NT2/D1 (cell line): ENCODE data around the gene KCNC4.

Source experiments
- DNase-seq: peaks from one replicate; pipeline ENCODE4 v3.0.0-alpha.2; 2011; ENCODE audit warnings: low read depth, low spot score
- H3K27me3 ChIP-seq: 2 replicates; pipeline ENCODE4 v1.6.0; 2011; ENCODE audit warnings: mild to moderate bottlenecking; ENCODE audit not compliant: insufficient read length, insufficient read depth
- H3K36me3 ChIP-seq: 2 replicates; pipeline ENCODE4 v1.6.1; 2011; ENCODE audit warnings: mild to moderate bottlenecking, low read length, mixed read lengths; ENCODE audit not compliant: insufficient read depth, insufficient read length
- H3K4me1 ChIP-seq: 2 replicates; pipeline ENCODE4 v1.5.1; 2011; ENCODE audit not compliant: insufficient read depth, insufficient read length
- H3K4me3 ChIP-seq: 2 replicates; pipeline ENCODE4 v1.5.1; 2011; ENCODE audit warnings: low read depth; ENCODE audit not compliant: insufficient read length
- H3K9ac ChIP-seq: 2 replicates; pipeline ENCODE4 v1.6.0; 2011; ENCODE audit warnings: low read depth; ENCODE audit not compliant: insufficient read length
- H3K9me3 ChIP-seq: 2 replicates; pipeline ENCODE4 v1.5.1; 2011; ENCODE audit warnings: mild to moderate bottlenecking, low read length; ENCODE audit not compliant: insufficient read depth
- SUZ12 ChIP-seq: IDR thresholded peaks from 2 replicates; pipeline ENCODE4 v1.6.1; 2011; ENCODE audit not compliant: insufficient read length, insufficient read depth; ENCODE audit errors: extremely low read depth
- YY1 ChIP-seq: IDR thresholded peaks from 2 replicates; pipeline ENCODE4 v1.6.1; 2011; ENCODE audit not compliant: insufficient read length, insufficient read depth
- ZNF274 ChIP-seq: IDR thresholded peaks from 2 replicates; pipeline ENCODE4 v1.6.1; 2011; ENCODE audit warnings: mild to moderate bottlenecking, low read depth, low read length

Gene KCNC4

DNA sequence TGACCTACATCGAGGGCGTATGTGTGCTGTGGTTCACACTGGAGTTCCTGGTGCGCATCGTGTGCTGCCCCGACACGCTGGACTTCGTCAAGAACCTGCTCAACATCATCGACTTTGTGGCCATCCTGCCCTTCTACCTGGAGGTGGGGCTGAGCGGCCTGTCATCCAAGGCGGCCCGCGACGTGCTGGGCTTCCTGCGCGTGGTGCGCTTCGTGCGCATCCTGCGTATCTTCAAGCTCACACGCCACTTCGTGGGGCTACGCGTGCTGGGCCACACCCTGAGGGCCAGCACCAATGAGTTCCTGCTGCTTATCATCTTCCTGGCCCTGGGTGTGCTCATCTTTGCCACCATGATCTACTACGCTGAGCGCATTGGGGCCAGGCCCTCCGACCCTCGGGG is 13.0 kb downstream of the KCNC4 start:
- peaks cover 71% of the 10 kb centered on the region for H3K36me3 ChIP-seq
- no peak overlapping the region for H3K4me3 ChIP-seq
- peaks cover 14% of the 10 kb centered on the region for H3K4me1 ChIP-seq
- DNase-seq, result no peak
- no peaks in the 10 kb centered on the region for H3K27me3 ChIP-seq
- H3K9ac ChIP-seq, result no peak overlapping the region
- TF ChIP-seq YY1 (no peak), ZNF274 (no peak), SUZ12 (no peak)
- H3K9me3 ChIP-seq, result no peaks in the 10 kb centered on the region

DNA sequence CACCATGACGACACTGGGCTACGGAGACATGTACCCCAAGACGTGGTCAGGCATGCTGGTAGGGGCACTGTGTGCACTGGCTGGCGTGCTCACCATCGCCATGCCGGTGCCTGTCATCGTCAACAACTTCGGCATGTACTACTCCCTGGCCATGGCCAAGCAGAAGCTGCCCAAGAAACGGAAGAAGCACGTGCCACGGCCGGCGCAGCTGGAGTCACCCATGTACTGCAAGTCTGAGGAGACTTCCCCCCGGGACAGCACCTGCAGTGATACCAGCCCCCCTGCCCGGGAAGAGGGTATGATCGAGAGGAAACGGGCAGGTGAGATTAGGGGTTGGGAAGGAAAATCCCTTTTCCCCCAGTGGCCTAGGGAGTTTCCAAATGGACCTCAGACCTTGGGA is 13.5 kb downstream of the KCNC4 start:
- H3K4me3 ChIP-seq, result no peak overlapping the region
- H3K9ac ChIP-seq, result no peak overlapping the region
- peaks cover 18% of the 10 kb centered on the region for H3K4me1 ChIP-seq
- no peaks in the 10 kb centered on the region for H3K9me3 ChIP-seq
- no peaks in the 10 kb centered on the region for H3K27me3 ChIP-seq
- DNase-seq, result no peak
- peaks cover 72% of the 10 kb centered on the region for H3K36me3 ChIP-seq
- no peak for TF ChIP-seq ZNF274
- no peak for TF ChIP-seq YY1
- TF ChIP-seq SUZ12, result no peak

DNA sequence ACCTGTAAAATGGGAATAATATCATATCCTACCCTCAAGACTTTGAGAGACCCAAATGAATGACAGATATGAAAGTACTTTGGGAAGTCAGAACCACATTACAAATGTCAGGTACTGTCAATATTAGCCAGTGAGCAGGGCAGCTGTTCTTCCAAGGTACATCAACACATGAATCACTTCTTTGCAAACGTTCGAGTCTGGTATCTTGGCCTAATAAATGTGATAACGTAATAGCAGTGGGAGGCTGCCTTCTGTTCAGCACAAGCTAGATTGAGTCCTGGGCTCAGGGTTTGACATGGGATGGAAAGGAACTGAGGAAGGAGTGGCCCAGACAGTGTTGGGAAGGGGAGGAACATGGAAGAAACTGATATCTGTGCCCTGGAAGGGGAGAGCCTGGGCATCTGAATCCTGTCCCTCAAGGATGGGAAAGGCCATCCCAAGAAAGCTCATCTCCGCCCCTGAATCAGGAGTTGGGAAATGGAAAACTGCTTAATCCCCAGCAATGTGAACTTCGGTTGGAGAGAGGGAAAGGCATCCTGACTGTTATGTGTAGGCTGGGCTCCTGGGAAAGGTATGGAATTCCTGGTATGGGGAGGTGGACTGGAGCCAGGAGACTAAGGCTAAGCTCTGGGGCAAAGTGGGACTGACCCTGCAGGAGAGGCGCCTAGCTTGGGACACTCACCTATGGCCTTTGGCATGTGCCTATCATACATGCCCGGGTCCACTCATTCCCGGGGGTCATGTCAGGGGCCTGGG is 14.3 kb downstream of the KCNC4 start:
- Histone ChIP-seq H3K36me3 (peaks cover 72% of the 10 kb centered on the region), H3K4me1 (peaks cover 18% of the 10 kb centered on the region), H3K27me3 (no peaks in the 10 kb centered on the region), H3K4me3 (no peak overlapping the region), H3K9ac (no peak overlapping the region), H3K9me3 (no peaks in the 10 kb centered on the region)
- TF ChIP-seq SUZ12 (no peak), YY1 (no peak), ZNF274 (no peak)
- no peak for DNase-seq

DNA sequence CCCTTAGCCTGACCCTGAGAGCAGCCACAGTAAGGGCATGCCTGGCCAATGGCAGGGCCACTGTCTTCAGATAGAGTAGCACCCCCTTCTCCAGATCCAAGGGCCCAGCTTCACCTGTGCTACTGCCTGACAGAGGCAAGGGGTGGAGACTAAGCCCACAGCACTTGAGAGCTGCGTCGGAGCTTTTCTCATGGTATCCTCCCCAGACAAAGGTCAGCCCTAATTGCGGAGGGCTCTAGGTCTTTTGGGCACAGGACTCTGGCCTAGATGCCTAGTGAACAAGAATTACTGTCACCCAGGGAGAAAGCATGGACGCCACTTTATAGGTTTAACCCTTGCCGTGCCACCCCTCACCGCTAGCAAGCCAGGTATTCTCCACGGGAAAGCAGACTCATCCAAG is 15.1 kb downstream of the KCNC4 start:
- TF ChIP-seq SUZ12, result no peak
- no peak for TF ChIP-seq YY1
- no peak for TF ChIP-seq ZNF274
- DNase-seq, result no peak
- H3K9ac ChIP-seq, result no peak overlapping the region
- H3K4me1 ChIP-seq, result peaks cover 18% of the 10 kb centered on the region
- H3K27me3 ChIP-seq, result no peaks in the 10 kb centered on the region
- H3K9me3 ChIP-seq, result no peaks in the 10 kb centered on the region
- H3K36me3 ChIP-seq, result peaks cover 67% of the 10 kb centered on the region
- no peak overlapping the region for H3K4me3 ChIP-seq

DNA sequence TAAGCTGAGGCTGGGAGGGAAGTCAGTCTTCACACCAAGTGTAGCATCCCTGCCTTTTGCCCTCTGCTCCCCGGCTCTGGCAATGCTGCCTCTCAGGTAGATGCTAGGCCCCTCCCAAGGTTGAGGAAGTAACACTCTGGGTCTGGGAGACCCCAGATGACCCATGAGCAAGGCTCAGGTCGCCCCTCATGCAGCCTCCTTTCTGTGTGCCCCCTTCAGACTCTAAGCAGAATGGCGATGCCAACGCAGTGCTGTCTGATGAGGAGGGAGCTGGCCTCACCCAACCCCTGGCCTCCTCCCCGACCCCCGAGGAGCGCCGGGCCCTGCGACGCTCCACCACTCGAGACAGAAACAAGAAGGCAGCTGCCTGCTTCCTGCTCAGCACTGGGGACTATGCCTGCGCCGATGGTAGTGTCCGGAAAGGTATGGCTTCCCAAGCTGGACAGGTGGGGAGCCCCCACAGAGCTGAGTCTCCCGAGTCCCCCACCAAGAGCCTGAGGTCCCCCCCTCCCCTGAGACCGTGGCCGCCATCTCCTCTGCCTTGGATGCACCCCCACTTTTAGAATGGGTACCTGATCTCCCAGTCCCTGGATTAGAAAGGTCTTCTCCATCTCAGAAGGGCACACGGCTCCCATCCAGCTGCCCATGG is 15.8 kb downstream of the KCNC4 start:
- Histone ChIP-seq H3K27me3 (no peaks in the 10 kb centered on the region), H3K4me3 (no peak overlapping the region), H3K4me1 (peaks cover 20% of the 10 kb centered on the region), H3K9ac (no peak overlapping the region), H3K36me3 (peaks cover 67% of the 10 kb centered on the region), H3K9me3 (no peaks in the 10 kb centered on the region)
- TF ChIP-seq ZNF274 (no peak), SUZ12 (no peak), YY1 (no peak)
- DNase-seq, result no peak

DNA sequence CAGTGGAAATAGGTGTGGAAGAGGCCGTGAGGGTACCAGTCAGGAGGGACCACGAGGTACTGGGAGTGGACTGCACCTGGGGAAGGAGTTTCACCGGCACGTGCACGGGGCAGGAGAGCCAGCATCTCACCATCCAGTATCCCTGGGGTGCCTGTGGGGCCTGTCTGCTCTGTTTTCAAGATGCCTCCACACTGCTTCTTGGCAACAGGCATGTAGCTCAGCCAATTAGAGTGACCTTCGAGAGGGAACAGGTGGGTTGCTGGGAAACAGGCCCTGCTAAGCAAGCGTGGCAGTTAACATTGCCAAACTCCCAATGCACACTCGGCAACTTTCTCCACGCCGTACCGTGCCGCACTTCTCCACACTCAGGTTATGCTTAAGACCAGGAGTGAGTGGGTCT is 17.7 kb downstream of the KCNC4 start:
- peaks cover 12% of the 10 kb centered on the region for H3K4me1 ChIP-seq
- peaks cover 67% of the 10 kb centered on the region for H3K36me3 ChIP-seq
- no peak for TF ChIP-seq ZNF274
- no peak for TF ChIP-seq YY1
- no peak for TF ChIP-seq SUZ12
- DNase-seq, result no peak
- no peak overlapping the region for H3K9ac ChIP-seq
- H3K4me3 ChIP-seq, result no peak overlapping the region
- peaks cover 13% of the 10 kb centered on the region; the same call in 1 of the 2 replicates for H3K9me3 ChIP-seq
- no peaks in the 10 kb centered on the region for H3K27me3 ChIP-seq

DNA sequence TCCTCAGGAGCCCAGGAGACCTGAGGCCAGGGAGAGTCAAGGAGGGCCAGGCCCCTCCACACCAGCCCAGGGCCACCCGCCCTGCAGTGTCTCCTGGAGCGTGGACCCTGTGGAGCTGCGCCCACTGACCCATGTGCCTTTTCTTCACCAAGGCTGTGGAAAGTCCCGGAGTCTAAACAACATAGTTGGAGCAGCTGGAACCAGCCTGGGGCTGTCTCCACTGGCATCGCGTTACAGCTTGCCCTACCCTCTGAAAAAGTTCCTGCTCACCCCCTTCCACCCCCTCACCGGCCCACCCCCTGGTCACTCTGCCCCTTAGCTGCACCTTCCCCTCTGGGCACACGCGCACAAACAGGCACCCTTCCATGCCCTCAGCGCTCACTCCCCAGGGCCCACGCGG is 18.3 kb downstream of the KCNC4 start:
- TF ChIP-seq SUZ12 (no peak), ZNF274 (no peak), YY1 (no peak)
- no peak for DNase-seq
- Histone ChIP-seq H3K27me3 (no peaks in the 10 kb centered on the region), H3K4me3 (no peak overlapping the region), H3K9me3 (peaks cover 19% of the 10 kb centered on the region; the same call in 1 of the 2 replicates), H3K9ac (no peak overlapping the region), H3K36me3 (peaks cover 66% of the 10 kb centered on the region), H3K4me1 (peaks cover 12% of the 10 kb centered on the region)
